Left kidney (tissue), 8 donors: Measurements from ENCODE around the gene CHD9NB. TPM values are rescaled to one million over a fixed set of nuclear protein-coding genes. Genes with fewer than 3 reads are reported as not detected.
A peak's percentile ranks its signal among the peaks of the same experiment; 100 is the strongest.

Experiments used
- DNase-seq: peaks from one replicate; pipeline ENCODE4 v3.0.0-alpha.2; 2013
- long read RNA-seq, 8 donors: transcript quantifications; one replicate each; lab custom pipeline, GENCODE V29; 2026
- polyA plus RNA-seq: library from polyadenylated mRNA; unstranded; fragments of 120-200 nt; gene quantifications from one replicate; pipeline ENCODE4 v1.2.1, GENCODE V29; 2013; ENCODE audit not compliant: insufficient read length

CHD9NB gene
- 10.8 TPM for polyA plus RNA-seq
- long read RNA-seq, donor 1: 0 reads
- long read RNA-seq, donor 2: 0 reads
- long read RNA-seq, donor 3: 0 reads
- long read RNA-seq, donor 4: 0 reads
- long read RNA-seq, donor 5: 0 reads
- long read RNA-seq, donor 6: 0 reads
- long read RNA-seq, donor 7: 0 reads
- long read RNA-seq, donor 8: 0 reads

GRCh38 chr16:53052519-53053501 is at the start of gene CHD9NB:
TSS of gene CHD9NB (minus strand) at chr16:53052897. CDS start at chr16:53044158, 8,739 bp downstream.
- DNase-seq: no peak

GRCh38 chr16:53100889-53101288 is 48.2 kb upstream of the CHD9NB start:
- no peak for DNase-seq

DNA sequence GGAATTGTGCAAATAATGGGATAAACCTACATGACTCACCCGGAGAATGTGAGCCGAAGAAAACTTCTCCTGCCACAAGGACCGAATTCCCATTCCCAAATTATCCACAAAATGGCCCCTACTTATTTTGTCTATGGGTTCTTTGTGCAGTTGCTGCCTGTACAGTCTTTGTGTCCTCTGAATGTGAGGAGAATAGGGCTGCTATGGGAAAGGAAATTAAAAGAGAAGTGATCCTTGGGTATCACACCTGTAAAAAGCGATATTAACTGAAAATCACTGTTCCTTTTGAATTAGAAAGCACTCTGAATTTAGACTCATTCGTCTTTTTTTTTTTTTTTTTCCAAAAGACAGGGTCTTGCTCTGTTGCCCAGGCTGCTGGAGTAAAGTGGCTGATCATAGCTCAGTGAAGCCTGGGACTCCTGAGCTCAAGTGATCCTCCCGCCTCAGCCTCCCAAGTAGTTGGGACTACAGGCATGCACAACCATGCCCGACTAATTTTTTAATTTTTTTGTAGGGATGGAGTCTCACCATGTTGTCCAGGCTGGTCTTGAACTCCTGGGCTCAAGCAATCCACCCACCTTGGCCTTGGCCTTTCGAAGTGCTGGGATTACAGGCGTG is 47.5 kb upstream of the CHD9NB start:
- no peak for DNase-seq

DNA sequence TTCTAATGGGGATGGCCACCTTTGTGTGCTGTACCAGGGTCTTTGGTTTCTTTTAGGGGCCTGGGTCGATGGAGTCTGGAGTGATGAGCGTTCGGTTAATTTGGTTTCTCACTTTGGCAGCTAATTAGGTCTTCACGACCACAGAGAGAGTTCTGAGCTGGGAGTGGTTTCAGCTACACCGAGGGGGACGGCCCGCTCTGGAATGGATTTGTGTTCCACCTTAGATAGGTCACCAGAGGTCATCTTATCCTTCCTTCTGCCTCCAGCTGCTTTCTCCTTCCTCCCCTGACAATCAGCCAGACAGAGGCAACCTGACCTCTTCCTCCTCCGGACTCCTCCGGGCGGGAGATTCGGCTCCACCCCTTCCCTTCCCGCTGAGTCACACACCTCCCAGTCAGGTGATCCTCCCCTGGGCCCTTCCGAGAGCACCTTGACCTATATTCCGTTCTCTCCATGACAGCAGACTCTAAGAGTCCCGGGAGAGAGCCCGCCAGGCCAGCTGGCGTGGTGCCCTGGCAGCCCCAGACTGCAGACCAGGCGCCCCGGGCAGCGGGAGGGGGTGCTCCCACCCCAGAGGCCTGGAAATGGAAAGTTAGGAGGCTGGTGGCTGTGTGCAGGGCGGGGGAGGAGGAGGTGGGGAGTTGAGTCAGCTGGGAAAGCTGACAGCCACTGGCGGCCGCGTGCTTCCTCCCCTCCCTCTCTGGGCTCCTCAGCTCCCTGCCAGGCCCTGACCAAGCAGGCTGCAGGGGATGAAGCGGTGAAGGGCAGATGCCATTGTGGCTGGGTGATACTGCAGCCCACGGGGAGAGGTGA is 46.8 kb upstream of the CHD9NB start:
- peak; percentile 83 for DNase-seq

- no peak for DNase-seq
These were observed 46.0 kb upstream of the CHD9NB start for GRCh38 chr16:53098526-53099317.

- DNase-seq: no peak
These were observed 44.5 kb upstream of the CHD9NB start for GRCh38 chr16:53097190-53097589.

GRCh38 chr16:53094013-53094630 is 41.4 kb upstream of the CHD9NB start:
- DNase-seq: no peak

DNA sequence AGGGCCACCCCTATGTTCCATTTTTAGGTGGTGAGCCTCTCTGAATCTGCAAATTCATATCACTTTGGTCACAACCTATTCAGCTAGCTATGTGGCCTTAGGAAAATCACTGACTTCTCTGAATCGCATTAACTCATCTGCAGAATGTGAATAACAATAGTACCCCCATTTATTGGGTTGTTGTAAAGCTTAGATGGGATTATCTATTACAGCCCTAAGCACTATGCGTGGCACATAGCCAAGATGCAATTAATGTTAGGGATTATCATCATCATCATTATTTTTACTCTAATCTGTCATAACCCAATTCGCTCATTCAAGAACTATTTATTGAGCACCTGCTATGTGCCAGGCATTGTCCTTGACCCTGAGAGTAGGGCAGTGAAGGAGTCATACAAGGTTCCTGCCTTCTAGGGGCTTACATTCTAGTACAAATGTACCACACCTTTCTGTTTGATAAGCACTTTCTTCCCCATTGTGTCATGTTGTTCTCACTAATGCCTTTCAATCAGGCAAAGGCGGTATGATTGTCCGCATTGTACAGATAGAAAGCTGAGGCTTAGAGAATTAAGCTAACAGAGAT is 40.6 kb upstream of the CHD9NB start:
- DNase-seq: no peak

DNA sequence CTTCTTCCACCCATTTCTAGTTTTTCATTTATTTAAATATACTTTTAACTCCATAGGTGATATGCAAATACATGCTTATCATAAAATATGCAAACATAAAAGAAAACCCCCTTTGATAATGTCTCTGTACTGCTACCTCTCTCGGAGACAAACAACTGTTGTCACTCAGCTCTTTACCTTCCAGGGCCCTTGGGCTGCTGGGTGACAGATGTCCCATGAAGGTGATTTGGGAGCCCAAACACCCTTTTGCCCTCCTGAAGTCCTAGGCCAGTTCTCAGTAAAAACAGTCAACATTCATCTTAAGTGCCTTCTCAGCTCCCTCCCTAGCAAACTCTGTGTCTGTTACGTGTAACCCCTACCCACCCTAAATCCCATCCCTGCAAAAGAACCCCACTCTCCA is 39.6 kb upstream of the CHD9NB start:
- no peak for DNase-seq

DNA sequence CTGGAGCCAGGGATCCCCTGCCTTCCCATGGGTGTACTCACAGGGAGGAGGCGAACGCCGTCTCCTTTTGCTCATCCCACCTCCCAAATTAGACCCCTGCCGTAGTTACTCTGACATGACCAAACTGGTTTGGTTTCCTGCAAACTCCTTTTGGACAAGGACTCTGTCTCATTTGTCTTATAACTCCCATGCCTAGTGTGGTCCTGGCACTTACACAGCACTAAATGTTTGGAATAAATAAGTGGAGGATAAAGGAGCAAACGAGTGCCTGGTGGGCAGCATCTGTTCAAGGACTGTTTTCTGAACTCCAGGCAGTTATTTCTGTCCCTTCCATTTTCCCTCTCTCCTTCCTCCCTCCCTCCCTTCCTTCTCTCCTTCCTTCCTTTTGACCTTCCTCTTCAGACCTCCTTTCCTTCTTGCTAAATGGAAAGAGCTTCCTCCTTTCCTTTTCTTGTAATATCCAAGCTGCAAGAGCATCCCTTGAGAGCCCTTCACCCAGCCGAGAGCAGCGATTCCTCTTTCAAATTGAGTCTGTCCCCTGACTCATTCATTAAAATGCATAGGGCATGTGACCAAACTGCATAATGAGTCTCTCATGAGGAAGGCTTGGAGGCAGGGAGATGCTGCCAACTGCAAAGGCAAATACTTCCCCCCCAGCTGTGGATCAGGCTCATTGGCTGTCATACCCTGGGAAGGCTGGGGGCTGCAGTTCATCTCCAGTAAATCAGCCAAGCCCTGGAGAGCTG is 38.9 kb upstream of the CHD9NB start:
- peak; percentile 55 for DNase-seq

- DNase-seq: peak; percentile 57
These were observed 38.1 kb upstream of the CHD9NB start for GRCh38 chr16:53090591-53091411.

DNA sequence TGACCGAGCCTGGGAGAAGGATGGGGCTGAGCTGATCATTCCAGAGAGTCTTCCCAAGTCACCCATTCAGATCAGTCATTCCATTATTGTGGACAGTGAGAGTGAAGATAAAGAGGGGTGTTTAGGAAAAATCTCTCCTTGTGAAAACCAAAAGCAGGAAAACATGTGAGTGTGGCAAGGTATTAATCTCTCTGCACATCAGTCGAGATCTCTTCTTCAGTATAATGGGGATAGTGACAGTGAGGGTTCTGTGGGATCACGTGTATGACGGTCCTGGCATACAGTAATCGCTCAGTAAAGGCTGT is 37.5 kb upstream of the CHD9NB start:
- DNase-seq: no peak

DNA sequence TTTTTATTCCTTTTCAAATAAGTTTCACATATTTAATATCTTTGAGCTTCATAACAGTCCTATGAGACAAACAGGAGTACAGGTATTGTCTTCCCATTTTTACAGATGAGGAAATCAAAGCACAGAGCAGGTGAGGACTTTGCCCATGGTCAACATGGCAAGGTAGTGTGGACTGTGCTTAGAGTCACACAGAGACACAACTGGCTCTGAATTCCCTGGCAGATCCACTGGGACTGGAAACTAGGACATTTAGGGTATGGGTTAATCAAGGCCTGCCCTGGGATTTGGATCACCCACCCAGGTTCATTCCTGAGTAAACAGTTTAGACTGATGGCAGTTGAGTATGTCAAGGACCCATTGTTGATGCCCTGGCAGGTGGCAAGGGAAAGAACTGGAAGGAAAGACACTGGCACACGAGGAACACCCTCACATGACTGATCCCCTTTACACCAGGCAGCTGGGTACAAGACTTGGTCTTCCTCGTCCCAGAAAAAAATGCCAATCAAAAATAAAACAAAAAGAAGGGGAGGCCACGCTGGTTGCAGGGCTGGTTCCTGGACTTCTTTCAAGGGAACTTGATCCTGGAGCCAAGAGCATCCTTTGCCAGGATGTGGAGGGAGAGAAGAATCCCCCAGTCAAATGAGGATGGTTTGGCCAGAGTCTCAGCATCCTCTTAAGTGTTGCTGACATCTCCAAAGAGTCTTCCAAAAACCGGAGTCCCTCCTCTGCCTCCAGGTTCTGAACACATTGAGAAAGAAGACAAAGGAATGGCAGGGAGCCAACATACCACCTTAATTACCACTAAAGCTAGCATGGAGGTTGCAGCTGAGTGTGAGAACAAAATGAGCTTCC is 37.0 kb upstream of the CHD9NB start:
- no peak for DNase-seq

GRCh38 chr16:53087101-53087500 is 34.4 kb upstream of the CHD9NB start:
- no peak for DNase-seq

- no peak for DNase-seq
These were observed 33.3 kb upstream of the CHD9NB start for GRCh38 chr16:53085931-53086421.

DNA sequence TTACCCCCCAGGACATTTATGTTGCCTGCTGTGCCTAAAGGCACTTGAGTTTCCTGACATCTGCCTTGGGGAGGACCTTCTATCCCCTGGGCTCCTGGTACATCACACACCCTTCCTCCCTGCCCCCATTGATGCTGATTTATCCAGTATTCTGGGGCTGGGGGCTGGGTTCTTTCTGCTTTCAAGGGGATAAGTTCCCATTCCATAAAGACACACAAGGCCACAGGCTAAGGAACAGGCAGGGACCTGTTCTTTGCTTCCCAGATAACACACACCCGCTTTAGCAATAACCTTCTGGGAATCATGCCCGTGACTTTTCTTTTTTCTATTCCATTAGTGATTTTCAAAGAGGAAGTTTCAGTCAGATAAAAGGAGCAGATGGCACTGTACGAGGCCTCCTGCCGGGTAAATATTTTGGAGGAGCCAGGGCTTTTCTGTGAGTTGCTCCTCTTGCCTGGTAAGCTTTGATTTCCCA is 32.7 kb upstream of the CHD9NB start:
- no peak for DNase-seq

DNA sequence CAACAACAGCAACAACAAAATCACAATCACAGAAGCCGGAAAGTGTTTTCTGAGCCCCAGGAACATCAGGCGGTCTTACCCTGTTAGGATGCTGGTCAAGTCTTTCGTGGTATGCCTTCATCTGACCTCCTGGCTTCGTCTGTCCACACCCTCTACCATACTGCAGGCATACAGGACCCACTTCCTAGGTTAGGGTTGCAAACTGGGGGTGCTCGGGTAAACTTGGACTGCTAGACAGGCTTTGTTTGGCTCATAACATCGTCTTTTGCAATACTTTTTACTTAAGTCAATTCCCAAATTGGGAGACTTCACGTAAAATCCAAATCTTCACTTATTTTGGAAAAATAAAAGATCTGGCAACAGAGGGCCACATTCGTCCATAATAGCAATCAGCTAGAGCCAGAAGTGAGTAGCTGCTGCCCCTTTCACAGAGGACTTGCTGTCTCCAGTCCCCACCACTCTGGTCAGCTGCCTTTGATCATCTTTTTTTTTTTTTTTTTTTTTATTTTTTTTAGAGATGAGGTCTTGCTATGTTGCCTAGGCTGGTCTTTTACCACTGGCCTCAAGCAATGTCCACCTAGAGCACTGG is 32.1 kb upstream of the CHD9NB start:
- DNase-seq: no peak
